GM06990 (cell line): Measurements from ENCODE around the gene ELMO1.

Experiments
- DNase-seq: peaks from one replicate; pipeline ENCODE4 v3.0.0-alpha.2; 2011; ENCODE audit not compliant: insufficient read length; ENCODE audit errors: extremely low read depth
- H3K27me3 ChIP-seq: replicated peaks from 2 replicates; pipeline ENCODE4 v1.6.0; 2011; ENCODE audit warnings: low read length; ENCODE audit not compliant: control insufficient read depth, insufficient read depth
- H3K36me3 ChIP-seq: 2 replicates; pipeline ENCODE4 v1.5.1; 2011; ENCODE audit warnings: low read length; ENCODE audit not compliant: control insufficient read depth, insufficient read depth
- H3K4me3 ChIP-seq: replicated peaks from 2 replicates; pipeline ENCODE4 v1.5.1; 2011; ENCODE audit warnings: low read depth, mild to moderate bottlenecking, control low read depth, low read length
- CTCF ChIP-seq: IDR thresholded peaks from 2 replicates; pipeline ENCODE4 v1.5.1; 2011; ENCODE audit warnings: low read length, control low read depth, mild to moderate bottlenecking, inconsistent platforms; ENCODE audit not compliant: insufficient read depth, poor library complexity, severe bottlenecking

Gene ELMO1

GRCh38 chr7:36819639-36820038 is 629.0 kb downstream of the ELMO1 start:
- TF ChIP-seq CTCF = no peak
- H3K36me3 ChIP-seq = no peaks in the 10 kb centered on the region
- no peak for DNase-seq

DNA sequence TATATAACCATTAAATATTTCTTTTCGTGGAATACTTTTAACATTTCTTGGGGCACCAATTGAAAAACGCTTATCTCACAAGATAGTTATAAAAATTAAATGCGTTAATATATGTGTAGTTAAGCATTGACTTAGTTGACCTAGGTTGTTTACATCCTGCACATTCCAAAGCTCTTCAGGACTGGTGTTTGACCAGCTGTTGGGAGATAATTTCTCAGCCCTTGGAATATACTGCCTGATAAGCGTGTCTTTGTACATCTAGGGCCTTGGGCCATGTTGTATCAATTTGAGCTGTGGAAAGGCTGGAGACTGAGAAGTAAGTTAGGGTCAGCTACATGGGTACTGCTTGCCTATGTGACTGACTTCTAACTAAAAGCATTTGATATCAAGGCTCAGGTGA is 634.4 kb downstream of the ELMO1 start:
- H3K27me3 ChIP-seq = no peaks in the 10 kb centered on the region; the same call in 1 of the 2 replicates
- H3K4me3 ChIP-seq = no peak overlapping the region
- H3K36me3 ChIP-seq = no peaks in the 10 kb centered on the region
- TF ChIP-seq CTCF = no peak
- DNase-seq = no peak

More at GRCh38 chr7:36819639-36820038, 629.0 kb downstream of the ELMO1 start:
- Histone ChIP-seq H3K4me3 (no peak overlapping the region), H3K27me3 (no peaks in the 10 kb centered on the region)

DNA sequence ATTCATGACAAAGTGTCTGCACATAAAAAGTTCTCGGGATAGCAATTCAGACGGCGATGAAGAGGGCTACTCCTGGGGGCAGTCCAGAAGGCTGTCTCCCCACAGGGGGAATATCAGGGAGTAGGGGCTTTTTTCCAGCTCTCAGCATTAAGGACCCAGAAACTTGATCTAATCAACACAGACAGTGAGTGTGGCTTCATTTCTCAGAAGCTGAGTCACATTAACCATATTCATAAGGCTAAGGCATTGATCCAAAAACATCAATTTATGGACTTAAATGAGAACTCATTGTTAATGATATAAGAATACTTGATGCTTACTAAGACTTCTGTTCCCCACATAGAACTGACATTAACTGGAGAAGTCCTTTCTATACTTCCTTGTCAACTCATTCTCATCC is 636.9 kb downstream of the ELMO1 start:
- H3K36me3 ChIP-seq = no peaks in the 10 kb centered on the region
- no peak for DNase-seq
- no peaks in the 10 kb centered on the region; the same call in 1 of the 2 replicates for H3K27me3 ChIP-seq
- H3K4me3 ChIP-seq = no peak overlapping the region
- no peak for TF ChIP-seq CTCF

- DNase-seq = no peak
- no peaks in the 10 kb centered on the region; the same call in none of the 2 replicates for H3K27me3 ChIP-seq
- no peak for TF ChIP-seq CTCF
- H3K4me3 ChIP-seq = no peak overlapping the region
- no peaks in the 10 kb centered on the region for H3K36me3 ChIP-seq
Measured at GRCh38 chr7:36810489-36810888, 638.2 kb downstream of the ELMO1 start.

- no peak for TF ChIP-seq CTCF
- no peaks in the 10 kb centered on the region; the same call in none of the 2 replicates for H3K27me3 ChIP-seq
- no peak for DNase-seq
- H3K36me3 ChIP-seq = no peaks in the 10 kb centered on the region
- H3K4me3 ChIP-seq = no peak overlapping the region
Measured at GRCh38 chr7:36810032-36810431, 638.6 kb downstream of the ELMO1 start.

GRCh38 chr7:36809510-36809909 is 639.2 kb downstream of the ELMO1 start:
- no peaks in the 10 kb centered on the region for H3K36me3 ChIP-seq
- TF ChIP-seq CTCF = no peak
- no peak overlapping the region for H3K4me3 ChIP-seq
- no peaks in the 10 kb centered on the region; the same call in none of the 2 replicates for H3K27me3 ChIP-seq
- DNase-seq = no peak
